DOHH2 (cell line): ENCODE results near the gene LATS1.

ENCODE experiments used
- EZH2phosphoT487 ChIP-seq: fragments of 200-600 bp; sonication (generic); IDR thresholded peaks from 2 replicates; pipeline ENCODE4 v1.6.1; 2017; ENCODE audit warnings: borderline replicate concordance, mild to moderate bottlenecking, antibody characterized with exemption, low read length, moderate library complexity, mixed read lengths
- TF ChIP-seq, protein P1 (sequence below): fragments of 200-600 bp; sonication (generic); IDR thresholded peaks from one replicate; pipeline ENCODE4 v1.5.1; 2014; ENCODE audit warnings: antibody characterized with exemption, mild to moderate bottlenecking, low read depth, low read length; ENCODE audit not compliant: poor library complexity, severe bottlenecking

- TF ChIP-seq, protein P1, sequence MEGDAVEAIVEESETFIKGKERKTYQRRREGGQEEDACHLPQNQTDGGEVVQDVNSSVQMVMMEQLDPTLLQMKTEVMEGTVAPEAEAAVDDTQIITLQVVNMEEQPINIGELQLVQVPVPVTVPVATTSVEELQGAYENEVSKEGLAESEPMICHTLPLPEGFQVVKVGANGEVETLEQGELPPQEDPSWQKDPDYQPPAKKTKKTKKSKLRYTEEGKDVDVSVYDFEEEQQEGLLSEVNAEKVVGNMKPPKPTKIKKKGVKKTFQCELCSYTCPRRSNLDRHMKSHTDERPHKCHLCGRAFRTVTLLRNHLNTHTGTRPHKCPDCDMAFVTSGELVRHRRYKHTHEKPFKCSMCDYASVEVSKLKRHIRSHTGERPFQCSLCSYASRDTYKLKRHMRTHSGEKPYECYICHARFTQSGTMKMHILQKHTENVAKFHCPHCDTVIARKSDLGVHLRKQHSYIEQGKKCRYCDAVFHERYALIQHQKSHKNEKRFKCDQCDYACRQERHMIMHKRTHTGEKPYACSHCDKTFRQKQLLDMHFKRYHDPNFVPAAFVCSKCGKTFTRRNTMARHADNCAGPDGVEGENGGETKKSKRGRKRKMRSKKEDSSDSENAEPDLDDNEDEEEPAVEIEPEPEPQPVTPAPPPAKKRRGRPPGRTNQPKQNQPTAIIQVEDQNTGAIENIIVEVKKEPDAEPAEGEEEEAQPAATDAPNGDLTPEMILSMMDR: no peak
- no peak for TF ChIP-seq EZH2phosphoT487
Observed at GRCh38 chr6:149725785-149726184, 7.9 kb upstream of the LATS1 start.
